SK-N-SH (cell line): ENCODE data around the gene OTUD6A. TPM values are rescaled to one million over a fixed set of nuclear protein-coding genes. Genes with fewer than 3 reads are reported as not detected.

Experiments used
- CTCF ChIA-PET: fragments of 300-600, 350-600 bp; formaldehyde crosslinking; extraction: SDS; loops from one replicate; lab custom pipeline; 2021; lab: Yijun Ruan, JAX
- POLR2A ChIA-PET: fragments of 350-600 bp; sonication (Branson Sonifier 250); formaldehyde crosslinking; extraction: SDS; loops from one replicate; lab custom pipeline; 2020; ENCODE audit warnings: antibody characterized with exemption, inconsistent platforms; lab: Yijun Ruan, JAX
- DNase-seq: peaks from one replicate; pipeline ENCODE4 v3.0.0; 2012
- H2AFZ ChIP-seq: fragments of 200-600 bp; sonication (generic); 2 replicates; pipeline ENCODE4 v1.8.1; 2016; ENCODE audit warnings: antibody characterized with exemption, mild to moderate bottlenecking, low read depth
- H3F3A ChIP-seq: fragments of 200-600 bp; sonication (generic); replicated peaks from 2 replicates; pipeline ENCODE3; 2016; ENCODE audit warnings: antibody characterized with exemption, mild to moderate bottlenecking; ENCODE audit not compliant: insufficient read depth
- H3K27ac ChIP-seq, 2 experiments: fragments of 200-500 bp in 1 of 2; fragments of 200-600 bp in 1 of 2; sonication (Bioruptor generic) in 1 of 2; sonication (generic), shearing (Covaris generic) in 1 of 2; 2 replicates each; pipeline versions ENCODE4 v1.5.1 to v1.6.1; 2014 to 2016; ENCODE audit warnings: low read depth in 2 of 2, inconsistent platforms in 1 of 2, low read length in 1 of 2, mild to moderate bottlenecking in 1 of 2, mixed read lengths in 1 of 2
- H3K27me3 ChIP-seq: fragments of 200-600 bp; sonication (generic), shearing (Covaris generic); 2 replicates; pipeline ENCODE4 v1.6.1; 2016; ENCODE audit warnings: mixed run types; ENCODE audit not compliant: insufficient read depth
- H3K36me3 ChIP-seq, 2 experiments: fragments of 200-500 bp in 1 of 2; fragments of 200-600 bp in 1 of 2; sonication (Bioruptor generic) in 1 of 2; sonication (generic) in 1 of 2; replicated peaks in 1 of 2; 2 replicates each; pipeline versions ENCODE3 to v1.5.1; 2014 to 2016; ENCODE audit warnings: low read length in 1 of 2, mild to moderate bottlenecking in 1 of 2; ENCODE audit not compliant: insufficient read depth in 2 of 2, control insufficient read depth in 1 of 2
- H3K4me1 ChIP-seq, 2 experiments: fragments of 200-500 bp in 1 of 2; fragments of 200-600 bp in 1 of 2; sonication (Bioruptor generic) in 1 of 2; sonication (generic), shearing (Covaris generic) in 1 of 2; 2 replicates each; pipeline versions ENCODE4 v1.5.1 to v1.6.1; 2014 to 2016; ENCODE audit warnings: low read depth in 1 of 2, low read length in 1 of 2, mixed run types in 1 of 2; ENCODE audit not compliant: insufficient read depth in 2 of 2, control insufficient read depth in 1 of 2
- H3K4me2 ChIP-seq: fragments of 200-600 bp; sonication (generic), shearing (Covaris generic); 2 replicates; pipeline ENCODE4 v1.6.1; 2017; ENCODE audit warnings: mixed run types
- H3K4me3 ChIP-seq, 2 experiments: fragments of 200-500 bp in 1 of 2; fragments of 200-600 bp in 1 of 2; sonication (Bioruptor generic) in 1 of 2; sonication (generic), shearing (Covaris generic) in 1 of 2; 2 replicates each; pipeline versions ENCODE4 v1.5.1 to v1.8.1; 2014 to 2016; ENCODE audit warnings: low read depth in 2 of 2, inconsistent platforms in 1 of 2, low read length in 1 of 2, mild to moderate bottlenecking in 1 of 2, mixed read lengths in 1 of 2, moderate library complexity in 1 of 2
- H3K79me2 ChIP-seq: fragments of 200-600 bp; sonication (generic); 2 replicates; pipeline ENCODE4 v1.8.1; 2017; ENCODE audit warnings: mild to moderate bottlenecking; ENCODE audit not compliant: insufficient read depth
- H3K9ac ChIP-seq: fragments of 200-600 bp; sonication (generic); 2 replicates; pipeline ENCODE4 v1.6.1; 2017; ENCODE audit warnings: mixed run types
- H3K9me2 ChIP-seq: fragments of 200-600 bp; sonication (generic); 2 replicates; pipeline ENCODE4 v1.6.1; 2017; ENCODE audit warnings: mixed run types
- H3K9me3 ChIP-seq: fragments of 200-600 bp; sonication (generic); 2 replicates; pipeline ENCODE4 v1.6.1; 2017; ENCODE audit warnings: mixed run types, mild to moderate bottlenecking, moderate library complexity
- H4K20me1 ChIP-seq: fragments of 200-600 bp; sonication (generic); 2 replicates; pipeline ENCODE4 v1.6.1; 2017; ENCODE audit warnings: mild to moderate bottlenecking, mixed run types; ENCODE audit not compliant: insufficient read depth
- ELF1 ChIP-seq: IDR thresholded peaks from 2 replicates; pipeline ENCODE4 v1.4.0; 2012
- EP300 ChIP-seq, 2 experiments: IDR thresholded peaks; 2 replicates each; pipeline versions ENCODE4 v1.4.0 to v1.6.1; 2012; ENCODE audit warnings: borderline replicate concordance in 1 of 2, low read depth in 1 of 2, low read length in 1 of 2
- FOSL2 ChIP-seq: IDR thresholded peaks from 2 replicates; pipeline ENCODE4 v1.4.0; 2012; ENCODE audit warnings: low read depth, mild to moderate bottlenecking, moderate library complexity, borderline replicate concordance
- FOXJ3 ChIP-seq: sonication (generic); formaldehyde crosslinking; IDR thresholded peaks from 2 replicates; pipeline ENCODE4 v1.5.1; 2020; ENCODE audit warnings: mild to moderate bottlenecking, missing genetic modification reagents
- FOXM1 ChIP-seq: IDR thresholded peaks from 2 replicates; pipeline ENCODE4 v1.4.0; 2012; ENCODE audit warnings: low read depth, mild to moderate bottlenecking
- GATA2 ChIP-seq: sonication (generic); formaldehyde crosslinking; IDR thresholded peaks from 2 replicates; pipeline ENCODE4 v1.5.0; 2020; ENCODE audit warnings: mild to moderate bottlenecking, missing genetic modification reagents
- NRF1 ChIP-seq: IDR thresholded peaks from 2 replicates; pipeline ENCODE4 v1.6.1; 2012; ENCODE audit warnings: low read depth, mild to moderate bottlenecking, low read length
- PBX3 ChIP-seq: IDR thresholded peaks from 2 replicates; pipeline ENCODE4; 2012
- RAD21 ChIP-seq: IDR thresholded peaks from 2 replicates; pipeline ENCODE4 v1.6.1; 2012; ENCODE audit warnings: mild to moderate bottlenecking, low read length
- RCOR1 ChIP-seq: fragments of 150-350 bp; IDR thresholded peaks from 2 replicates; pipeline ENCODE4 v1.6.1; 2017; ENCODE audit warnings: antibody characterized with exemption, low read length
- RFX5 ChIP-seq: IDR thresholded peaks from 2 replicates; pipeline ENCODE4 v1.6.1; 2012; ENCODE audit warnings: mild to moderate bottlenecking, improper control_type of control experiment, low read length
- SIN3A ChIP-seq: IDR thresholded peaks from 2 replicates; pipeline ENCODE4 v1.6.1; 2012; ENCODE audit warnings: low read depth, mild to moderate bottlenecking, low read length, moderate library complexity, borderline replicate concordance
- SMC3 ChIP-seq: IDR thresholded peaks from 2 replicates; pipeline ENCODE4 v1.6.1; 2012; ENCODE audit warnings: low read depth, low read length, improper control_type of control experiment
- TAF1 ChIP-seq: IDR thresholded peaks from 2 replicates; pipeline ENCODE4 v1.6.1; 2012; ENCODE audit warnings: low read depth, mild to moderate bottlenecking, low read length, moderate library complexity, borderline replicate concordance
- TEAD4 ChIP-seq: IDR thresholded peaks from 2 replicates; pipeline ENCODE4 v1.4.0; 2012; ENCODE audit warnings: mild to moderate bottlenecking, borderline replicate concordance; ENCODE audit not compliant: insufficient read depth
- USF1 ChIP-seq: IDR thresholded peaks from 2 replicates; pipeline ENCODE4 v1.4.0; 2012; ENCODE audit warnings: low read depth, borderline replicate concordance
- YY1 ChIP-seq: IDR thresholded peaks from 2 replicates; pipeline ENCODE4 v1.4.0; 2012; ENCODE audit warnings: low read depth, mild to moderate bottlenecking
- WGBS: methylation state at CpG from one replicate; pipeline ENCODE4 v1.1.6; 2017; ENCODE audit warnings: low lambda C conversion rate; 5-methylcytosine and 5-hydroxymethylcytosine counted together
- polyA plus RNA-seq, 3 experiments: library from polyadenylated mRNA; depleted of rRNA; stranded (reverse); fragments of >200 nt; gene quantifications; 2 replicates each; pipeline ENCODE4 v1.2.3, GENCODE V29; 2012
- TF ChIP-seq, protein P1 (sequence below): IDR thresholded peaks from 2 replicates; pipeline ENCODE4 v1.4.0; 2012; ENCODE audit warnings: low read depth, borderline replicate concordance
- TF ChIP-seq, protein P2 (sequence below): fragments of 200-600 bp; sonication (generic); IDR thresholded peaks from 2 replicates; pipeline ENCODE4 v1.6.1; 2017; ENCODE audit warnings: antibody characterized with exemption, mild to moderate bottlenecking, moderate library complexity

Gene OTUD6A
- polyA plus RNA-seq, 1 of the 3 experiments (the other 2 are of a cell fraction) = not detected

- Histone ChIP-seq H3K27ac (no peak overlapping the region), H2AFZ (no peak overlapping the region), H3K9me2 (no peaks in the 10 kb centered on the region), H3K9me3 (no peaks in the 10 kb centered on the region), H3K4me2 (no peak overlapping the region), H3K4me1 (no peaks in the 10 kb centered on the region), H3K36me3 (no peaks in the 10 kb centered on the region), H3F3A (no peaks in the 10 kb centered on the region), H4K20me1 (no peaks in the 10 kb centered on the region), H3K9ac (no peak overlapping the region), H3K79me2 (no peaks in the 10 kb centered on the region), H3K4me3 (no peak overlapping the region), H3K27me3 (no peaks in the 10 kb centered on the region; the same call in 1 of the 2 replicates)
- TF ChIP-seq TEAD4 (no peak), FOXJ3 (CRISPR knock-in tag) (no peak), RAD21 (no peak), EP300 (IDR thresholded peaks at IDR 0.05; ENCODE audit: borderline replicate concordance in 1 of 2, low read depth in 1 of 2, low read length in 1 of 2) (no peak), PBX3 (no peak), NRF1 (no peak), FOSL2 (no peak), RFX5 (no peak), TAF1 (no peak), GATA2 (no peak), FOXM1 (no peak), YY1 (no peak), SMC3 (no peak), SIN3A (no peak), ELF1 (no peak), RCOR1 (no peak), USF1 (no peak)
- TF ChIP-seq, protein P1, sequence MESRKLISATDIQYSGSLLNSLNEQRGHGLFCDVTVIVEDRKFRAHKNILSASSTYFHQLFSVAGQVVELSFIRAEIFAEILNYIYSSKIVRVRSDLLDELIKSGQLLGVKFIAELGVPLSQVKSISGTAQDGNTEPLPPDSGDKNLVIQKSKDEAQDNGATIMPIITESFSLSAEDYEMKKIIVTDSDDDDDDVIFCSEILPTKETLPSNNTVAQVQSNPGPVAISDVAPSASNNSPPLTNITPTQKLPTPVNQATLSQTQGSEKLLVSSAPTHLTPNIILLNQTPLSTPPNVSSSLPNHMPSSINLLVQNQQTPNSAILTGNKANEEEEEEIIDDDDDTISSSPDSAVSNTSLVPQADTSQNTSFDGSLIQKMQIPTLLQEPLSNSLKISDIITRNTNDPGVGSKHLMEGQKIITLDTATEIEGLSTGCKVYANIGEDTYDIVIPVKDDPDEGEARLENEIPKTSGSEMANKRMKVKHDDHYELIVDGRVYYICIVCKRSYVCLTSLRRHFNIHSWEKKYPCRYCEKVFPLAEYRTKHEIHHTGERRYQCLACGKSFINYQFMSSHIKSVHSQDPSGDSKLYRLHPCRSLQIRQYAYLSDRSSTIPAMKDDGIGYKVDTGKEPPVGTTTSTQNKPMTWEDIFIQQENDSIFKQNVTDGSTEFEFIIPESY = no peak
- TF ChIP-seq, protein P2, sequence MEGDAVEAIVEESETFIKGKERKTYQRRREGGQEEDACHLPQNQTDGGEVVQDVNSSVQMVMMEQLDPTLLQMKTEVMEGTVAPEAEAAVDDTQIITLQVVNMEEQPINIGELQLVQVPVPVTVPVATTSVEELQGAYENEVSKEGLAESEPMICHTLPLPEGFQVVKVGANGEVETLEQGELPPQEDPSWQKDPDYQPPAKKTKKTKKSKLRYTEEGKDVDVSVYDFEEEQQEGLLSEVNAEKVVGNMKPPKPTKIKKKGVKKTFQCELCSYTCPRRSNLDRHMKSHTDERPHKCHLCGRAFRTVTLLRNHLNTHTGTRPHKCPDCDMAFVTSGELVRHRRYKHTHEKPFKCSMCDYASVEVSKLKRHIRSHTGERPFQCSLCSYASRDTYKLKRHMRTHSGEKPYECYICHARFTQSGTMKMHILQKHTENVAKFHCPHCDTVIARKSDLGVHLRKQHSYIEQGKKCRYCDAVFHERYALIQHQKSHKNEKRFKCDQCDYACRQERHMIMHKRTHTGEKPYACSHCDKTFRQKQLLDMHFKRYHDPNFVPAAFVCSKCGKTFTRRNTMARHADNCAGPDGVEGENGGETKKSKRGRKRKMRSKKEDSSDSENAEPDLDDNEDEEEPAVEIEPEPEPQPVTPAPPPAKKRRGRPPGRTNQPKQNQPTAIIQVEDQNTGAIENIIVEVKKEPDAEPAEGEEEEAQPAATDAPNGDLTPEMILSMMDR = no peak
- ChIA-PET CTCF (interaction anchor here (0.6 to 4.9 kb wide), 14 partner anchors 8 to 1210 kb away, joined by 3 to 47 read pairs (median 6); partner anchors contain the start of gene IGBP1), POLR2A (no interaction called here)
- DNase-seq = no peak
- 6% methylated on average over 2 of the region's 2 CpGs for WGBS
Observed at GRCh38 chrX:70032792-70033191, 29.5 kb upstream of the OTUD6A start.
